B cell (primary cell): ENCODE results near the gene GXYLT1.

ENCODE experiments used
- CTCF ChIP-seq: fragments of 200-600 bp; IDR thresholded peaks from one replicate; pipeline ENCODE4 v1.8.0; 2022; ENCODE audit warnings: antibody characterized with exemption, mild to moderate bottlenecking
- EZH2 ChIP-seq: IDR thresholded peaks from 2 replicates; pipeline ENCODE4 v1.6.1; 2012; ENCODE audit warnings: borderline replicate concordance, low read depth, mild to moderate bottlenecking, moderate library complexity, low read length; ENCODE audit not compliant: insufficient read depth, poor library complexity, severe bottlenecking

DNA sequence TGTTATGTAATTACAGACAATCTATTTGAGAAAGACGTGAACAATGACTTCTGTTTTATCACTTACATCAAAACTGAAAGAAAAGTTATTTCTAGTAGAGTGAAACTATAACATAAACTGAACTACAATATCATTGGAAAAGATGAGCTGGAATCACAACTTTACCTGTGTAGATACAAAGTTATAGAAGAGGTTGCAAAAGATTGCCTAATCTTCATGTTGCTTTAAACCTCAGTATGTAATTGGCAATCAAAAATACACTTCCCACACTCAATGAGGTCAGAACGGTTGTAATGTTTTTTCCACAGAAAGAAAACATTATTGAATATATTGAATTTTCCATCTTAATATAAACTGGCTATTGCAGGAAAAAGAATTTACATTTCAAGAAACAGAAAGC, 37.7 kb upstream of the GXYLT1 start:
- TF ChIP-seq CTCF, result no peak
- TF ChIP-seq EZH2, result no peak
